Cerebellar cortex (tissue), 1 donor: Measurements from ENCODE around the gene UTP14C.
"Not testable (repeated sequence)": the region's sequence is repeated elsewhere in the genome, so short reads cannot be mapped to it uniquely, and the experiment has no call there.

Experiments
- DNase-seq: peaks from one replicate; pipeline ENCODE4 v3.0.0-alpha.2; 2015; ENCODE audit warnings: low spot score

UTP14C gene, protein sequence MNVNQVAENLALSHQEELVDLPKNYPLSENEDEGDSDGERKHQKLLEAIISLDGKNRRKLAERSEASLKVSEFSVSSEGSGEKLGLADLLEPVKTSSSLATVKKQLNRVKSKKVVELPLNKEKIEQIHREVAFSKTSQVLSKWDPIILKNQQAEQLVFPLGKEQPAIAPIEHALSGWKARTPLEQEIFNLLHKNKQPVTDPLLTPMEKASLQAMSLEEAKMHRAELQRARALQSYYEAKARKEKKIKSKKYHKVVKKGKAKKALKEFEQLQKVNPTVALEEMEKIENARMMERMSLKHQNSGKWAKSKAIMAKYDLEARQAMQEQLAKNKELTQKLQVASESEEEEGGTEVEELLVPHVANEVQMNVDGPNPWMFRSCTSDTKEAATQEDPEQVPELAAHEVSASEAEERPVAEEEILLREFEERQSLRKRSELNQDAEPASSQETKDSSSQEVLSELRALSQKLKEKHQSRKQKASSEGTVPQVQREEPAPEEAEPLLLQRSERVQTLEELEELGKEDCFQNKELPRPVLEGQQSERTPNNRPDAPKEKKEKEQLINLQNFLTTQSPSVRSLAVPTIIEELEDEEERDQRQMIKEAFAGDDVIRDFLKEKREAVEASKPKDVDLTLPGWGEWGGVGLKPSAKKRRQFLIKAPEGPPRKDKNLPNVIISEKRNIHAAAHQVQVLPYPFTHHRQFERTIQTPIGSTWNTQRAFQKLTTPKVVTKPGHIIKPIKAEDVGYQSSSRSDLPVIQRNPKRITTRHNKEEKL

DNA sequence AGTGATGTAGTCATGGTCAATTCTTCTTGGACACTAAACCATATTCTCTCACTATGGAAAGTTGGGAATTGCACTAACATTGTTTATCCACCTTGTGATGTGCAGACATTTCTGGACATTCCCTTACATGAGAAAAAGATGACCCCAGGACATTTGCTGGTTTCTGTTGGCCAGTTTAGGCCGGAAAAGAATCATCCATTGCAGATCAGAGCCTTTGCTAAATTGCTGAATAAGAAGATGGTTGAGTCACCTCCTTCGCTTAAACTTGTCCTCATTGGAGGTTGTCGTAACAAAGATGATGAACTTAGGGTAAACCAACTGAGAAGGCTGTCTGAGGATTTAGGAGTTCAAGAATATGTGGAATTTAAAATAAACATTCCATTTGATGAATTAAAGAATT, at the start of gene UTP14C:
TSS of gene UTP14C (plus strand) at position 211 of the 400 bp plus-strand sequence. CDS start 4,114 bp downstream, outside the sequence.
- DNase-seq: no peak

DNA sequence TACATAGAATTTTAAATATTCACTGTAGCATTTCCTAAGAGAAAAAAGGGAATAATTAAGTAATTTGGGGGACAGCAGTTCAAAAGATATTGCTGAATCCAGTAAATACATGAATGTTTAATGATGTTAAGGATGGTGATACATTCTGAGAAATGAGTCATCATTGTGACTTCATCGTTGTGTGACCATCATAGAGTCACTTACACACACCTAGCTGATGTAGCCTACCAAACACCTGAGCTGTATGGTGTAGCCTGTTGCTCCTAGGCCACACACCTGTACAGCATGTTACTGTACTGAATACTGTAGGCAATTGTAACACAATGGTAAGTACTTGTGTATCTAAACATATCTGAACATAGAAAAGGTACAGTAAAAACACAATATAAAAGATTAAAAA, 48.1 kb upstream of the UTP14C start:
- DNase-seq: no peak

DNA sequence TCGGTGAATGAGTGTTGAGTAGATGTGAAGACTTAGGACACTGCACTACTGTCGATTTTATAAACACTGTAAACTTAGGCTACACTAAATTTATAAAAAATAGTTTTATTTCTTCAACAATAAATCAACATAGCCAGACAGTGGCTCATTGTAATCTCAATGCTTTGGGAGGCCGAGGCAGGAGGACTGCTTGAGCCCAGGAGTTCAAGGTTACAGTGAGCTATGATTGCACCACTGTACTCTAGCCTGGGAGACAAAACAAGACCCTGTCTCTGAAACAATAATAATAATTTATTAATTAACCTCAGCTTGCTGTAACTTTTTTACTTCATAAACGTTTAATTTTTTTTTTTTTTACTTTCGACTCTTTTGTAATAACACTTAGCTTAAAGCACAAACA, 47.6 kb upstream of the UTP14C start:
- DNase-seq: no peak

DNA sequence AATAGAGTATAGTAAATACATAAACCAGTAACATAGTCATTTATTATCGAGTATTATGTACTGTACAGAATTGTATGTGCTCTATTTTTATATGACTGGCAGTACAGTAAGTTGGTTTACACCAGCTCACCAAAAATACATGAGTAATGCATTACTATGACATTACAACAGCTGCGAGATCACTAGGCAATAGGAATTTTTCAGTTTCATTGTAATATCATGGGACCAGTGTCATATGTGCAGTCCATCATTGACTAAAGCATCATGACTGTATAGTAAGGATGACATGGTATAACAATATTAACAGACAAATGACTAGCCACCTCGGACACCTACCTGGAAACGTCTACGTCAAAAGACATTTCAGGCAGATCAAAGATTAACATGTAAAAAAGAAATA, 46.9 kb upstream of the UTP14C start:
- DNase-seq: no peak

DNA sequence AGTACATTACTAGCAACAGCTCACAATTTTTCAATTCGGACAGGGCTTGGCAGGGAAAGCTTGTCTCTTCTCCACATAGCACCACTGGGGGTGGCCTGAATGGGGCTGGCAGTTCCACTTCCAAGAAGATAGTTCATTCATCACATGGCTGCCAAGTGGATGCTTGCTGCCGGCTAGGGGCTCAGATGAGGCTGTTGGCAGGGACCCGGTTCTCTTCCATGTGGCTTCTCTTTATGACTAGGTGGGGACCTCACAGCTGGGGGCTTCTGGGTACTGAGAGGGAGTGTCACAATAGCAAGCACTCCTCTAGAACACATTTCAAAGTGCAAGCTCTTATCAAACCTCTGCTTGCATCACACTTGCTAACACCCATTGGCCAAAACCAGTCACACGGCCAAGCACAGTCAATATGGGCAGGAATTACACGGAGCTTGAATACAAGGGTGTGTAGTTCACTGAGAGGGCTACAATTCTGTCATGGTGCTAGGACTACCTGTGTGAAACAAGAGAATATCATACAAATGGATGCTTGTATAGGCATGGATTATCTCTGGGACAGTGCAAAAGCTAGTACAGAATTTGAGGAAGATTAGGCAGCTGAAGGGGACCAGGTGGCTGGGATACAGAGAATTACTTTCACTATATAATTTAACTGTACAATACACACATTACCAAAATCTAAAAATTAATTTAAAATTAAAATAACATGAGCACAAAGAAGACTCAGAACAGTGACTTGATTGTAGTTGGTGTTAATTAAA, 45.5 kb upstream of the UTP14C start:
- no peak for DNase-seq

DNA sequence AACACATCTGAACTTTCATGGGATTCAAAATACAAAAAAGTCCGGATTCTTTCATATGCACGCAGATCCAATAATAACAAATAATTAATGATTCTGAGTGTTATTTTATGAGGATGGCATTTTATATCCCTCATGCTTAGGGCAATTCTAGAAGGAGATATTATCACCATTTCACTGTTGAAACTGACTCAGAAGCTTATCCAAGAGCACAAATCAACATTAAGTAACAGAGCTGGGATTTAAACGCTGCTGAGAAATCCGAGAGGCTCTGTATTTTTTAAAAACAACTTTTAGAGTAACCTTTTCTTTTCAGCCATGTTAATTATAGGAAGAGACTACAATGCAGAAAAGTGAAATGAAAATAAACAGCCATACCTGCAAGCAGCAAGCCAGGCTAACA, 43.6 kb upstream of the UTP14C start:
- DNase-seq: no peak

DNA sequence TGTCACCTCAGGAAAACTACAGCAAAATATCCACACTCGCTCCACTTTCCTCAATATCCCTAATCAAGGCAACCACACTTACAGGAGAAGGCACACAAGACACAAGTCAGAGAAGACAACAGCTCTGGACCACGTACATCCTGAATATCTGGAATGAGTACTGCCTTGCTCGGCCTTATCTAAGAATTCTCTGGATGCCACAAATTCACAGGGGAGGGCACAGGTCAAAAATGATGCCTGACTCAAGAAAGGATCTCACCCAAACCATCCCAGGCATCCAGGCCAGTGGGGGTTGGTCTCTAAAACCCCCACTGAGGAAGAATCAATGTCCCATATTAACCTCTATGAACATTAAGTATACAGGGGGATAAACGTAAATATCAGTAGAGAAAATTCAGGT, 43.1 kb upstream of the UTP14C start:
- no peak for DNase-seq

DNA sequence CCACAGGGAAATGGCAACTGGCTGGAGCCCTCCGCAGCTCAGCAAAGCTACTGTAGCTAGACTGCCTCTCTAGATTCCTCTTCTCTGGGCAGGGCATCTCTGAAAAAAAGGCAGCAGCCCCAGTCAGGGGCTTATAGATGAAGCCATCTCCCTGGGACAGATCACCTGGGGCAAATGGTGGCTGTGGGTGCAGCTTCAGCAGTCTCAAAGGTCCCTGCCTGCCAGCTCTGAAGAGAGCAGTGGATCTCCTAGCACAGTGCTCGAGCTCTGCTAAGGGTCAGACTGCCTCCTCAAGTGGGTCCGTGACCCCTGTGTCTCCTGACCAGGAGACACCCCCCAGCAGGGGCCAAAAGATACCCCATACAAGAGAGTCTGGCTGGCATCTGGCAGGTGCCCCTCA, 41.2 kb upstream of the UTP14C start:
- DNase-seq: not testable (repeated sequence)

DNA sequence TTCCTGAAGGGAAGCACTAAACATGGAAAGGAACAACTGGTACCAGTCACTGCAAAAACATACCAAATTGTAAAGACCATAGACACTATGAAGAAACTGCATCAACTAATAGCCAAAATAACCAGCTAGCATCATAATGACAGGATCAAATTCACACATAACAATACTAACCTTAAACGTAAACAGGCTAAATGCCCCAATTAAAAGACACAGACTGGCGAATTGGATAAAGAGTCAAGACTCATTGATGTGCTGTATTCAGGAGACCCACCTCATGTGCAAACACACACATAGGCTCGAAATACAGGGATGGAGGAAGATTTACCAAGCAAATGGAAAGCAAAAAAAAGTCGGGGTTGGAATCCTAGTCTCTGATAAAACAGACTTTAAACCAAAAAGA, 39.6 kb upstream of the UTP14C start:
- DNase-seq: not testable (repeated sequence)

DNA sequence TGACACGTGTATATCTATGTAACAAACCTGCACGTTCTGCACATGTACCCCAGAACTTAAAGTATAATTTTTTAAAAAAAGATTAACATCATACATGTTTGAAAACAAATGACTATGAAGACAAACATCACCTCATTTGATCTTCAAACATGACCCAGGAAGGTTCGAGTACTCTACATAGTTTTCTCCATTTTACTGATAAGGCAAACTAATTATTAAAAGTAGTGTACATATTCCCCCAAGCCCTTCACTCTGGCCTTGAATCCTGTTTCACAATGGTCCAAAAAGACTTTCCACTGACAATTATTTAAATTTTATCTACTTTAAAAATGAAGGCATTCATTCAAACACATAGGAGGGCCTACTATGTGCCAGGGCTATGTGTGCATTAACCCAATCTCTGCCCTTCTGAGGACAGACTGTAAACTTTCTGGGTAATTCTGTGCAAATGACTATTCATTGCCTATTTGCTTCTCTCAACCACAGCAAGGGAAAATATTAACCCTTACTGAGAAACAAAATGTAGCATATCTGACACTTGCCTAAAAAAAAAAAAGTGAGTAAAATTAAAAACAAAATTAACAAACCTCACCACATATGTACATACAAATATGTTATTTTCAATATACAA, 35.4 kb upstream of the UTP14C start:
- no peak for DNase-seq

DNA sequence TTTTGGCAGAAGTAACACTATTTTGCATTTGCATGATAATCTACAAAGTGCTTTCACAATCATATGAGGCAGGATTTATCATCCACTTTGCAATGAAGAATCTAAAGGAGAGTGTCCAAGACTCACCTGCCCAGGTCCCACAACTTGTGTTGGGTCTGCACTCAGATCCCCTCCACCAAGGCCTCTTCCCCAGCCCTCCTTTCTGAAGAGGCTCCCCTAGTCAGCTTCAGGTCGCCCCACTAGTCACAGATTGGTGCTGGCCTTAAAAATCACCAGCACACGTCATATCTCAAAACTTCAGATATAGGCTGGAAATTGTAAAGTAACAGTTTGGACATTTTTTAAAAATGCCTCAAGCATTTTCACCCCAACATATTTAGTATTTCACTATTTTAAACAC, 30.8 kb upstream of the UTP14C start:
- DNase-seq: no peak

DNA sequence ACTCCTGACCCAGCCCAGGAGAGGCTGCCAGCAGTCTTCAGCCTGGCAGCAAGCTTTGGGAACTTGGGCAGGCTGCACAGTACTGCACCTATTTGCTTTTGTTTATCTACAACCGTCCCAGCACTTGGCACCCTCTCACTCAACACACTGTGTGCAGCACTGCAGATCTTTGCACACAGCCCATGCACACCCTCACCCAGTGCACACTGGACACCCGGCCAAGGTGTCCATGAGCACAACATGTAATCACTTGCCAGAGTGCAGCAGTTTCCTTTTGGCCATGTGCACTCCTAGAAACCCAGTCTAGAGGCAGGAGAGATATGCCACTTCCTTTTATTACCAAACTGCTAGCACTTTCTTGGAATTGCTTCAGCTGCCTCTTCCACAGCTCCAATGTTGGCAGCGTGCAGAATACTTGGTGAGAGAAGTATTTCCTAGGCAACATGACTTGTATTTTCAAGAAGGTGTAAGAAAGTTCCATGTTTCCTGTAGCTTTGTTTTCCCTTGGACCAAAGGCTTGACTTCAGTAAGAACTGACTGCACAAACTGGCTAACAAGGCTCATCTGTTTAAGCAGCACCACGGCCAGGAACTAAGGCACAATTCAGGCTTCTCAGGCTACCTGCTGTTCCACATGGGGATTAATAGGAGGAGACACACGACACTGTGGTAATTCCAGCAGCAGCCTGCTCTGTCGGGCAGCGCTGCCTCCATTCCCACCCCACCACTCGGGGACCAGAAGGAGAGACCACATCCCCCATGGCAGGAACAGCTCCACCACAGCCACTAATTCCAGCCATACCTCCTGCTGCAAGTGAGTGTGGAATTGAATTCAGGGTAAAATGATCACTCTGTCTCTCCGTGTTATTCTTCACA, 28.6 kb upstream of the UTP14C start:
- DNase-seq: peak; percentile 61

DNA sequence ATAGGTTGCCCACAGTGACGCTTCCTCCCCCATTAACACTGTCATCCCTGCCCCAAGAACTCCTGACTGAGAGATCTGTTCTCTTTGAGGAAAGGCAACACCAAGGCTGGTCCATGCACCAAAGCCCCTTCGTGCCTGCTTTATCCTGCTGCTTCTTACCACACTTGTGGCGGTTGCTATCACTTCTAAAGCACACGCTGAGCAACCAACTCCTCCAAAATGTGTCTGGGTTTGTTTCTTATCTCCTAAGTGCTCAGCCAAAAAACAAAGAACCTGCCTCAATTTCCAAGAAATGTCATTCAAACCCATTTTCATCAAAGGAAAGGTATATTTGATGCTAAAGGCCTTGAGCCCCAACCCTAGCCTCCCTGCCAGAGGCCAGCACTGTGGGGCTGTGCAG, 27.9 kb upstream of the UTP14C start:
- no peak for DNase-seq

DNA sequence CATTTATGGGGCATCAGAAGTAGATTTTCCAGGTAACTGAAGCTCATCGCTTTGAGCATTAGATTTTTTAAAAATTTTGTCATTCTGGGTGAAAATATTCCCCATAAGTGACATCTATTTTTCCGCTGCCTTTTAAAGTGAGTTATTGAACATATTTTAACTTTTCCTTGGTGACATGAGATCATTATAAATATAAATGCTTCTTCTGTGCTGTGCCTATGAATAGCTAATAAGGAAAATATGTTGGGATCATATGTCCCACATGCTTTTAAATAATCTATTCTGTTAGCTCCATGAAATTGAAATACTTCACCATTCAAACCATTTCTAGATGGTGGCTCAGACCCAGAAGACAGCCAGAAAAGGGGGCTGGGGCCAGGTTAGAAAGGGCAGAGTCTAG, 27.3 kb upstream of the UTP14C start:
- no peak for DNase-seq

DNA sequence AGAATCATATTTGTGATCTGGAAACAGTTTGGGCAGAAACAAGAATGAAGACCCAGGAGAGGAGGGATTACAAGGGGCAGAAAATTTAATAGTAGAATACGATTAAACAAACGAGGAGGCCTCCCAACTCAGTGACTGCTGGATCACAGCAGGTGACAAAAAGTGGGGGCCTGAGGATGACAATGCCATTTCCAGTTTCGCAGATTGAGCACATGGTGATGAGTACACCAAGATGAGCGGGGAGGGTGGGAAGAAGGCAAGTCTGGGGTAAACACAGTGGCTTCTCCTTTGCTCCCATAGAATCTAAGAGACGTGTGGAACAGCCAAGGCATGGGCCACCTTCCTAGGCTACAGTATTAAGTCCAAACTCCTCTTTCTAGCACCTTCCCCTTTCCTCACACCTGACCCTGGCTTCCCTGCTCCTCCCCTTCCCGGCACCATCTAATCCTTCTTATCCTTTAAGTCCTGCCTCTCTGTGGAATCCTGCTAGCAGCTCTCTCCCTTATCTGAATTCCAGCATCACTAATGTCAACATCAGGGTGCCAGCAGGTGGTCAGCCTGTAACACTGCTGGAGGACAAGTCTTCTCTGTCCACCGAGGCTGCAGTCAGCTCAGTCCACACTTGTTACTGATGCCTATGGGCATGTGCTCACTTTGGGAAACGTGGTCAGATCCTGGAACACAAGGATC, 26.7 kb upstream of the UTP14C start:
- DNase-seq: no peak

DNA sequence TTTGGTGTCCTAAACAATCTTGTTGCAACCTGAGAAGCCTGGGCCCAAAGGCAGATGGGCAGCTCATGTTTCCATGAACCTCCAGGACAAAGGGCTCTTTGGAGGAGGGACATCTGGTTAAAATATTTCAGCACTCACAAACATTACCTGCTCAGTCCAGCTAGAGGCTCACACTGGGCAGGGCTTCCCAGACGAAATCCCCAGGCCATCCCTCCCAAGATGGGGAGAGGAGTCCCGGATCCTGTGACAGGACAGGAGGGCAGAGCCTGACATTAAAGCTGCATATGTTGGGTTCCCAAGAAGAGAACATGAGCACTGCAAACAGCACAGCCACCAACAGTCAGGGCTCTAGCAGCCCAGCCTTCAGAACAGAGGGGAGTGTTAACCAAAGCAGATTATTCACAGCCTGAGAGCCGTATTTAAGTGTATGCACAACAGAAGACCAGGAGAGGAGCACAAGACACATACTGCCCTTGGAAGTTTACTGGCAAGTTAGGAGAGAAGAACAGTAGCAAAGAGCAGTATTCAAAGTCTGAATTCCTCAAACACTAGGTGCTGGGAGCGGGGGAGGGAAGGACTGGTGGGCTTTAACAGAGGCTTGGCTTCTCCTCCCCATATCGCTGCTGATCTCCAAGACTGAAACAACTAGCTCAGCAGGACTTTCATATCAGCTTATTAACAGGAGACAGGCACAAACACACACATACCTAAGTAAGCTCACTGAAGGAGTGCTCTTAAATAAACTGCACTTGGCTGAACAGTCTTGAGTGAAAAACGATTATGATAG, 25.6 kb upstream of the UTP14C start:
- no peak for DNase-seq

DNA sequence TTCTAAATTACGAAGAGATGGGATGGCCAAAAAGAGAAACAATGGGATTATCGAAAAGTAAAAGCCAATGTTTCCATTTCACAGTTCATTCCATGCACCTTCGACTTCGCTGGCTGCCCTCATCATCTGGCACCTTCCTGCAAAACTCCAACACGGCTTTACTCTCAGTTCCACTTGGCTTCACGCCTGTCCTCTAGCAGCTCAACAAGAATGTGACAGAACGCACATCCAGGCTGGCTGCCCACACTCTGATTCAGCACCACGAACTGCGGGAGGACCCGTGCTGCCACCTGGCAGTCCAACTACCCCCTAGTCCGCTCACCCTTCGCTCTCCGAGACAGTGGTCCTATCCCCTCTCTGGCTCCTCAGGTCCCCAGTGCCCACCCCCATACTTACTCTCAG, 25.0 kb upstream of the UTP14C start:
- peak; percentile 74 for DNase-seq

DNA sequence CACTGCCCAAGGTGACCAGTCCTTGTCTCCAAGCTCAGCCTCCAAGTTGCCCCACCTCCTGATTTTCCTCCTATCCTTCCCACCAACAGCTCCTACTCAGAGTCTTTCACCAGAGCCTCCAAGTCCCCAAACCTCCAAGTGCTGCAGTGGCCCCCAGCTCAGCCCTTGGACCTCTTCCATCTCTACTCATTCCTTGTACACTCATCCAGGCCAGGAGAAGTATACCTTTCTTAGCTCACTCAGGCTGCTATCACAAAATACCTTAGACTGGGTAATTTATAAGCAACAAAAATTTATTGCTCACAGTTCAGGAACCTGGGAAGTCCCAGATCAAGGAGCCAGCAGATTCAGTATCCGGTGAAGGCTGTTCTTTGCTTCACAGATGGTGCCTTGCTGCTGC, 24.6 kb upstream of the UTP14C start:
- no peak for DNase-seq

DNA sequence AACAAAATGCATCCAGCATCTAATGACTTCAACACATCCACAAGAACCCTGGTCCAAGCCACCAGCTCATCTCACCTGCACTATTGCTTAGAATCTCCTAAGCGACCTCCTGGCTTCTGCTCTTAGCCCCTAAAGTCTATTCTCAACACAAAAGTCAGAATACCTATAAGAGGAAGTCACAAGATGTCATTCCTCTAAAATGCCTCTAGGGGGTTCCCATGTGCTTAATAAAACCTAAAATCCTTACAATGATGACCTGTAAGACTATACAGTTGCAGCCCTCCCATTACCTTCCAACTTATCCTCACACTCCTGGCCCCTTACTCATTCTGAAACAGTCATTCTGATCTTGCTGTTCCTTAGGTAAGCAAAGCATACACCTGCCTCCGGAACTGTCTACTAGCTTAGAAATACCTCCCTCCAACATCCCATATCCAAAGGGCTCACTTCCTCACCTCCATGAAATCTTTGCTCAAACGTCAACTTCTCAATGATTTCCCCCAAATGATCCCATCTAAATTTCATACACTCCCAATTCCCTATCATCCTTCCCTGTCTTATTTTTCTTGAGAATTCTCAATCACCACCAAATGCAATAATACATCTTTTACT, 23.3 kb upstream of the UTP14C start:
- DNase-seq: peak; percentile 53
